SK-N-MC (cell line): ENCODE data around the gene TMCC2.

ENCODE experiments used
- EZH2 ChIP-seq: fragments of 200-600 bp; sonication (generic); IDR thresholded peaks from one replicate; pipeline ENCODE4 v1.6.1; 2017; ENCODE audit warnings: antibody characterized with exemption
- POLR2AphosphoS5 ChIP-seq: IDR thresholded peaks from 2 replicates; pipeline ENCODE4 v1.6.1; 2012; ENCODE audit warnings: mild to moderate bottlenecking, low read depth, low read length, borderline replicate concordance

- no peak for TF ChIP-seq POLR2AphosphoS5
- no peak for TF ChIP-seq EZH2
These were observed 18.9 kb upstream of the TMCC2 start for GRCh38 chr1:205208811-205209210.
